ENCODE data around the gene ZNF654. TPM values are rescaled to one million over a fixed set of nuclear protein-coding genes. Genes with fewer than 3 reads are reported as not detected.

ZNF654 gene
- total and polyA plus RNA-seq, 2 donors (not counting 1 experiment from before 2014, with no cell fraction given), result 4.0 to 19.5 TPM

DNA sequence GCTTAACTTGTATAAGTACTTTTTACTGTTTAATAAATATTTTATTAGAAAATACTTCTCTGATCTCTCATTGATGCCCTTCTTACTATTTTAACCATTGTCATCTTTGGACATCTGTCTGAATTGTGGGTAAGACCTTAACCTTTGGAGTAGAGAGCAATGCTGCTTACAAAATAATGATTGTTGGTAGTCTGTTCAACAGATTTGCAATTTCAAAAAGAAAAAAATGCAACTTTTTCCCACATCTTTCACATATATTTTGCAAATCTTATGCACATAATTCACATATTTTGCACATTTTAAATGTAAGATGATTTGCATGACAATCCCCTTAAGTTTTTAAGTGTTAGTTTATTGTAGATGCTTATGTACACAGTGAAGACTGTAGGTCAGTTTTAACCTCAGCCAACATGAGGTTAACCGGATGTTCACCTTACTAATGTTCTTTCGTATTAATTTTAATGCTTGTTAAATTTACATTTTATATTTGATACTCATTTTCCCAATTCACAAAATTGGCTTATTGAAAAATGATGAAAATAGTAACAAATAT is 107.4 kb downstream of the ZNF654 start:
- no peak for TF ChIP-seq CTCF (IDR thresholded peaks at IDR 0.05)
- TF ChIP-seq EZH2 (IDR thresholded peaks at IDR 0.05; ENCODE audit: borderline replicate concordance, insufficient read depth, low read depth, low read length, poor library complexity, severe bottlenecking), result no peak
- ChIA-PET POLR2A (no interaction called here), CTCF (no interaction called here)
- Mint-ChIP-seq H3K27ac (no peak overlapping the region), H3K27me3 (no peaks in the 10 kb centered on the region), H3K4me1 (peaks cover 5% of the 10 kb centered on the region), H3K9me3 (ENCODE audit: insufficient read depth) (no peaks in the 10 kb centered on the region), H3K4me3 (no peak overlapping the region)
- intact Hi-C loops (cut with micrococcal nuclease), result no loop called here
- H3K4me3 ChIP-seq (ENCODE audit: control extremely low read depth in 1 of 5, extremely low read depth in 1 of 5, insufficient read depth in 1 of 5, low read depth in 2 of 5, low read length in 4 of 5), result no peak overlapping the region
- no peaks in the 10 kb centered on the region for H3K27me3 ChIP-seq (replicated peaks in 1 of 4; ENCODE audit: control extremely low read depth in 1 of 4, control insufficient read depth in 3 of 4, insufficient read depth in 4 of 4, low read length in 3 of 4)
- no peak overlapping the region for H3K27ac ChIP-seq (ENCODE audit: low read length in 2 of 2)
- peaks cover 9% of the 10 kb centered on the region for H3K79me2 ChIP-seq (ENCODE audit: control insufficient read depth, insufficient read depth, low read length)
- H4K20me1 ChIP-seq (ENCODE audit: control insufficient read depth, insufficient read depth, low read length, poor library complexity, severe bottlenecking), result peaks cover 7% of the 10 kb centered on the region
- H3K9ac ChIP-seq (ENCODE audit: low read length), result no peak overlapping the region
- H3K36me3 ChIP-seq (replicated peaks in 1 of 2; ENCODE audit: control extremely low read depth in 1 of 2, control insufficient read depth in 1 of 2, extremely low read depth in 1 of 2, insufficient read depth in 2 of 2, low read length in 1 of 2), result peaks cover 0 to 8% of the 10 kb centered on the region in 2 experiments
- no peaks in the 10 kb centered on the region for H3K9me3 ChIP-seq (ENCODE audit: control extremely low read depth in 1 of 3, control insufficient read depth in 2 of 3, insufficient read depth in 1 of 3, low read length in 2 of 3)
- H3K4me2 ChIP-seq (replicated peaks; ENCODE audit: low read depth, low read length, poor library complexity, severe bottlenecking), result no peak overlapping the region
- DNase-seq (no peak), ATAC-seq (ENCODE audit: low read depth) (no peak)
- no peak overlapping the region for H2AFZ ChIP-seq (ENCODE audit: insufficient read depth, low read depth, low read length, poor library complexity, severe bottlenecking)
- H3K4me1 ChIP-seq (ENCODE audit: control insufficient read depth in 2 of 2, insufficient read depth in 2 of 2, low read length in 2 of 2), result no peaks in the 10 kb centered on the region
- no CpG with 5 or more reads among the region's 2 CpGs for WGBS (ENCODE audit: insufficient coverage)

DNA sequence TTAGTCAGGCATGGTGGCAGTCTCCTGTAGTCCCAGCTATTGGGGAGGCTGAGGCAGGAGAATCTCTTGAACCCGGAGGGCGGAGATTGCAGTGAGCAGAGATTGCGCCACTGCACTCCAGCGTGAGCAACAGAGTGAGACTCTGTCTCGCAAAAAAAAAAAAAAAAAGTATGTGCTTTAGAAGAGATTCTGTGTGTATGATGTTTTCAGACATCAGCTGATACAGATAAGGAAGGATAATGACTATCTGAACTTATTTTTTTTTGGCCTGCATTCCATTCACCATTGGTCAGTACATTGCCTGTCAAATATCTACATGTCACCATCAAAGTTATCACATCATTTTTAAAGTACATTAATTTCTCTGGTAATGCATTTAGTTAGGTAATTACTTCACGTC is 108.1 kb downstream of the ZNF654 start:
- peaks cover 3% of the 10 kb centered on the region for H3K4me1 Mint-ChIP-seq
- H3K36me3 ChIP-seq (replicated peaks in 1 of 2; ENCODE audit: control extremely low read depth in 1 of 2, control insufficient read depth in 1 of 2, extremely low read depth in 1 of 2, insufficient read depth in 2 of 2, low read length in 1 of 2), result peaks cover 0 to 3% of the 10 kb centered on the region in 2 experiments
- no peaks in the 10 kb centered on the region for H3K9me3 ChIP-seq (ENCODE audit: control extremely low read depth in 1 of 3, control insufficient read depth in 2 of 3, insufficient read depth in 1 of 3, low read length in 2 of 3)
- H3K4me3 ChIP-seq (ENCODE audit: control extremely low read depth in 1 of 5, extremely low read depth in 1 of 5, insufficient read depth in 1 of 5, low read depth in 2 of 5, low read length in 4 of 5), result no peak overlapping the region
- no peaks in the 10 kb centered on the region for H3K4me1 ChIP-seq (ENCODE audit: control insufficient read depth in 2 of 2, insufficient read depth in 2 of 2, low read length in 2 of 2)
- no peak overlapping the region for H3K27ac ChIP-seq (ENCODE audit: low read length in 2 of 2)
- no peaks in the 10 kb centered on the region for H3K27me3 ChIP-seq (replicated peaks in 1 of 4; ENCODE audit: control extremely low read depth in 1 of 4, control insufficient read depth in 3 of 4, insufficient read depth in 4 of 4, low read length in 3 of 4)
- no peaks in the 10 kb centered on the region for H3K9me3 Mint-ChIP-seq (ENCODE audit: insufficient read depth)
- peaks cover 7% of the 10 kb centered on the region for H4K20me1 ChIP-seq (ENCODE audit: control insufficient read depth, insufficient read depth, low read length, poor library complexity, severe bottlenecking)
- CTCF ChIA-PET, result interaction anchor here (0.6 kb wide), 1 partner anchor 42 kb away, joined by 3 read pairs; no protein-coding TSS in a partner anchor
- H3K4me2 ChIP-seq (replicated peaks; ENCODE audit: low read depth, low read length, poor library complexity, severe bottlenecking), result no peak overlapping the region
- WGBS (ENCODE audit: insufficient coverage), result 100% methylated on average over 5 of the region's 6 CpGs
- ATAC-seq (ENCODE audit: low read depth), result no peak
- no peaks in the 10 kb centered on the region for H3K27me3 Mint-ChIP-seq
- no peak overlapping the region for H3K27ac Mint-ChIP-seq
- TF ChIP-seq EZH2 (IDR thresholded peaks at IDR 0.05; ENCODE audit: borderline replicate concordance, insufficient read depth, low read depth, low read length, poor library complexity, severe bottlenecking), result no peak
- no peak for TF ChIP-seq CTCF (IDR thresholded peaks at IDR 0.05)
- H3K4me3 Mint-ChIP-seq, result no peak overlapping the region
- no peak overlapping the region for H3K9ac ChIP-seq (ENCODE audit: low read length)
- peaks cover 5% of the 10 kb centered on the region for H3K79me2 ChIP-seq (ENCODE audit: control insufficient read depth, insufficient read depth, low read length)
- DNase-seq, result no peak
- intact Hi-C loops (cut with micrococcal nuclease), result no loop called here
- POLR2A ChIA-PET, result no interaction called here
- H2AFZ ChIP-seq (ENCODE audit: insufficient read depth, low read depth, low read length, poor library complexity, severe bottlenecking), result no peak overlapping the region
